Hypothalamus (tissue), 51 donors: ENCODE data around the gene ERICH6B.

Experiments
- DNase-seq, 51 donors: peaks; one replicate each; lab custom pipeline; 2025; lab: John Stamatoyannopoulos, UW

The ERICH6B gene

DNA sequence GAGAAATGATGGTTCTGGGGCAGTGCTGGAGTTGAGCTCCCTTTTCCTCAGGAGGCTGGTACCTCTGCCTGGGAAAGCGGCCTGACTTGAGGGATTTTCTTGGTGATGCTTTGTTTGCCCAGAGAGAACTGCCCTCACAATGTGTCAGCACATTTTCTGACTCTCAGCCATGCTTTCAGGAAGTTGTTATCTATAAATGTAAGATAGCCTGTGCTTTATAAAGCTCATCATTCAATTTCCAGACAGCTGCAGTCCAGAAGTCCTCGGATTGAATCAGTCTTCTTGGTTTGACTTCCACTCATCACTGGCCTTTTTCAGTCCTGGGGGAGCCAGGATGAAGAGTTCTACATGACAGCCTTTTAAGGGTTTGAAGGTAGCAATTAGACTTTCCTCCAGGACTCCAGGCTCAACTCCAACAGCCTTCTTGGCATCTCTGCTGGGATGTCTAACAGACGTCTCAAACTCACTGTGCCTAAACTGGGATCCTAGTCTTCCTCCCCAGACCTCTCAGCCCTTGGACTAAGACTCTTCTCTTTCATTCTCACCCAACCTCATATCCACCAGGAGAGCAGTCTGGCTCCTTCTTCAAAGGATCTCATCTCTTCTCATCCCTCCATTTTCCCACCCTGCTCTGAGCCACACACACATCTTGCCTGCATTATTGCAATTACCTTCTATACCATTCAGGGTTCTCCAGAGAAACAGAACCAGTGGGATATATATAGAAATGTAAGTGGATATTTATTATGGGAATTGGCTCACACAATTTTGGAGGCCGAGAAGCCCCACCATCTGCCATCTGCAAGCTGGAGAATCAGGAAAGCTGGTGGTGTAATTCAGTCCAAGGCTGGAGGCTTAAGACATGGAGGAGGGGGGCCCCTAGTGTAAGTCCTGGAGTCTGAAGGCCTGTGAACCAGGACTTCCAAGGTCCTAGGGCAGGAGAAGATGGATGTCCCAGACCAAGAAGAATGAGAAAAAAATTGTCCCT, 13.1 kb downstream of the ERICH6B start:
- no peak for DNase-seq

DNA sequence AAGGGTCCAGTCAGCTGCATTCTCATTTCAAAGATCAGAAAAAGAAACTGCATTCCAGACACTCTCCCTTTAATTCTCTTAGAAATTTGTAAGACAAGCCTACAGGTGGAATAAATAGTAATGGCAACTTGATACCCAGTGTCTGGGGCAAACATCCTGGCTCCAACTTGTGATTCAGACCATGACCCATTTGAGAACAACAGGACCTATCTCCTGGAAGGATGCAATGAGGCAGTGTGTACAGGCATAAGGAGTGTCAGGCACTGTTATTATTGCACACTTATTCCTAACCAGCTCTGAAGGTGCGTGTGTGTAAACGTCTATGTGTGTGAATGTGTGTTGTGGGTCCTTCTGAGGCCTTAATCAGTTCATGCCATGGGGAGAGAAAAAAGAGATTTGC, 13.9 kb downstream of the ERICH6B start:
- no peak for DNase-seq

DNA sequence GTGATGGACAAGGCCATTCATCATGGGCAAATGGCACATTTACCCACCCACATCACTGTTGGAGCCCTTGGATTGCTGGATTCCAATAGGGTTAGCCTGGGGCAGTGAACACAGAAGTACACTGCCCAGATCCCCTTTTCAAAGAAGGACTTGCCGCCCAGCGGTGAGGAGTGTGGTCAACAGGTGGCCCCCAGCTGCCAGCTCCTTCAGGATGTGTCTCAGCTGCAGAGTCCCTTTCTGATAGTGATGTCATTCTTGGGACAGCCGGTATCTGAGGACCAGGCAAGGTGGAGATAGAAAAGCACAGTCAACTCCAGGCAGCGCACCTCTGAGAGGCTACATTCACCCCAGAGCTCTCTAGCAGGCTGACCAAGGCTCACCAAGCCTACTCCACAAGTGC, 16.9 kb downstream of the ERICH6B start:
- DNase-seq = no peak

DNA sequence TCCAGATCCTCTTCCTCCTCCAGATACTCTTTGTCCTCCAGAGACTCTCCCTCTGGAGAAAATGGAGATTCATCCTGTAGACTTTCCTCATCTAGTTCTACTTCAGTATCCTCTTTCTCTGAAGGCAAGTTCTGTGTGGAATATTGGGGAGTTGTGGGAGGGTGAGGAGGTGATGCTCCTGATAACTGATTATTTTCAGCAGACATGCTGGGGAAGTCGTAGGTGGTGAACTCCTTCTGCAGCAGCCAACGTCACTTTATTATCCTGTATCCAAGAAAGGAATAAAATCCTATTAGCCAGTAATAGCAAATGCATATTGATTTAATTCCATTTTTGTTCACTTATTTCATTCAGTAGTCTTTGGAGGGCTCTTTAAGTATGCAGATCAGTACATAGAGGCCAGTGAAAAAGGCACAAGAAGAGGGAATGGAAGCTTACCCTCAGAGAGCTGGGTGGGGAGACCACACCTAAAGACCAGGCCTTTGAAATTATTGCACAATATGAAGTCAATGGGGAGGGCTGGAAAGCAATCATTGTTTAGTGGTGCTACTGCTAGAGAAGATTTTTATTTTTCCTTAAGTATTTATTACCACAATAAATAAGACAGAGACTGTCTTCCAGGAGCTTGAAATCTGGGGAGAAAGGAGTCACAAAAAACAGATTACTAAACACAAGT, 18.6 kb downstream of the ERICH6B start:
- no peak for DNase-seq

DNA sequence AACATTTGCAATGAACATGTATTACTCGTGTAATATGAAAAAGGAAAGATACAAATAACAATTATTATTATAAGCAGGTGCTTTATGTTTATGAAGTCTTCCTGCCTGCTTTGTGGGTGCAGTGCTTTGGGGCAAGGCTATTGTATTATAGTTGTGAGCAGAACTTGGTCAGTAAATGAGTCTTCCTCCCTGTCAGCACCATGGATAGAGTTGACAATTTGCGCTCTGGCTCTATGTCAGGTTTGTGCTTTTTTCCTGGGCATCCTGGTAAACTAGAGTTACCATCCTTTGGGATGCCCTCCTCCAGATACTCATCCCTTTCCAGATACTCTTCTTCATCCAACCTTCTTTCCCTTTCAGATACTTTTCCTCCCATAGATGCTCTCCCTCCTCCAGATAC, 19.6 kb downstream of the ERICH6B start:
- DNase-seq = no peak

DNA sequence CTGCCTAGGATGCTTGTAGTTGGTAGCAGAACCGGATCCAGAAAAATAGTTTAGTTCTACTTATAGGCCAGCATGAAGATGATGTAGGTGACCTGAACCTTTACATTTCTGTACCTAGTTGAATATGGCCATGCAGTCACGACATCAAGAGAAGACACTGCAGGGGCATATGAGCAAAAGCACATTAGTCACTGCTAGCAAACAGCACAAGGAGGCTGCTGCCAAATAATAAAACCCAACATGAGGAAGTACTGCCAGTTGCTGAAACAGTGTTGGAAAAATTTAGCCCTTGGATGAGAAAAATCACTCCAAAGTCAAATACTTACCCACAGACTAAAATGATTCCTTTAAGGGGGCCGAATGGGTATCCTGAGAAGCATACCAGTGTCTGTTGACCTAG, 20.8 kb downstream of the ERICH6B start:
- peak in 1 of 51 donors; percentile 1 for DNase-seq

DNA sequence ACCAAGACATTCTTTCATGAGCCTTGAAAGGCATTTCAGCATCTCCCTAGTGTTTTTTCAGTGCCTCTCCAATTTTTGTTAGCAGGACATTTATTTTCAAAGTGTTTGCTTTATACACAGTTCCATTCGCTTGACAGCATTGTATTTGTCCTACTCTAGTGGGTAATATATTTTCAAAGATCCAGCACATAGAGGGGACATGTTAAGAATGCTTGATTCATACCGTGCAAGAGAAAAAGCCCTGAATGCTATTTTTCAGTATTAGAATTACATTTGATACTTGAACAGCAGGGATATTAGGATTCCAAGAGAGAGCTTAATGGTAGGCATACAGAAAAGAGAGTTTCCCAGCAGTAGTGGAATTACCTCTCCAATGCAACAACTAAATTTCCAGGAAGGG, 21.3 kb downstream of the ERICH6B start:
- DNase-seq = no peak

DNA sequence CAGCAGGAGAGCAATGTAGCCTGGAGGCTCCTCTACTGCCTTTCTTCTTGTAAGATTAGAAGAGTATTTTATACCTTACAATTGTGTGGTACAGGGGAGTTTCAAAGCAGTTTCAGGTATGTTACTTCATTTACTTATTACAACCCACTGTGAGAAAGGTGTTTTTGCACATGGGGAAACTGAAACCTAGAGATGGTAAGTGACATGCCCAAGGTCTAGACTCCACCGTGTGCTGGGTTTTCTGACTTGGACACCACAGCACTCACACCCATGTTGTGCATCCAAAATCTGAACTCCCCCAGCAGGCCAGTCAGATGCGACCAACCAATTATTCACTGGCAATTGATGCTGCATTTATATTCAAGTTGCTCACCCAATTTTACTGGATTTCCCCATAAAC, 22.8 kb downstream of the ERICH6B start:
- DNase-seq = no peak

DNA sequence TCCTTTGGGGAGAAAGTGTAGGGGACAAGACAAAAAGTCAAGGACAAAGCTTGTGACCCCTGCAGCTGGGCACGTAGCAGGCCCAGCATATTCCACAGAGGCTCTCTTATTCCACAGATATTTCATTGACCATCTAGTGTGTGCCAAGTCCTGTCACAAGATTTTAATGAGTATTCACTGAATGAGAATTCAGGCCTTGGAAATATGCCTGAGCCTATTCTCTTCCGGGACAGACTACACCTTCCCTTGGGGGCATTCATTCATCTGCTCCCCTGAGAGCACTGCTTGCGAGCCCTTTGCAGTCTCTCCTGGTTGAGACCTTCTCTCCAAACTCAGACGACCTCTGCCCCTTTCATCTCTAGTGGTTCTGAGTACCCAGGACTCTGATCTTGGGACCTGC, 25.5 kb downstream of the ERICH6B start:
- DNase-seq = no peak

DNA sequence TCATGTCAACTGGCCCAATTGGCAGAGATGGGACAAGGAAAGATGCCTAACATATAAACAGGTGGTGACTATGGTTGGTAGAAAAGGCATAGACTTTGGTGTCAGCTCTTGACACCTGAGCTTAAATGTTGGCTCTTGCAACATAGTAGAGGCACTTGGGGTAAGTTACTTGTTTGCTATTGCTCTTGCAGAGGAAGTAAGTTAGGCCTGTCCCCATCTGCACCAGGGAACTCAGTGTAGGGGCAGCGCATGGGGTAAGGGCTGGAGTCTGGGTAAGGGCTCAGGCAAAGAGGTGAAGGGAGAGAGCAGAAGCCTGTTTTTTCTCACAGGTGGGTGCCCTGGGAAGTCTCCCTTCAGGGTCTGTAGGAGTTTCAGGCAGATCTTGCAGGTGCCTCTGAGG, 27.6 kb downstream of the ERICH6B start:
- DNase-seq = no peak

DNA sequence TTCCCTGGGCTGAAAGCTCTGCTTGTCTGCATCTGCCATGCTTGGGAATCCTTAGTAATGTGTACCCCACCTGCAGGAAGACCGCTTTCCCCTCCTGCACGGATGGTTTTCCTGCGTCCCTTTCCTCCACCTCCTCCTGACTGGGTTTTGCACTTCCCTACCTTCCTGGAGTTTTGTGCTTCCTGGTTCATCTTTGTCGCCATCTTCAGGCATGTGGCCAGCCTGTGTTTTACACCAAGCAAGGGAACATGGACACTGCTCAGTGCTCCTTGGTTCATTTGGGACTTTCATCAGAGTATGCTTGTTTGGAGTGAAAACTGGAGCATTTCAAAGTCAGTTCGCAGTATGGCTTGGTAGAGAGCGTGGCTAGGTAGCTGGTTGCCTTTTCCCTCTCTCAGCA, 30.7 kb downstream of the ERICH6B start:
- DNase-seq = no peak

DNA sequence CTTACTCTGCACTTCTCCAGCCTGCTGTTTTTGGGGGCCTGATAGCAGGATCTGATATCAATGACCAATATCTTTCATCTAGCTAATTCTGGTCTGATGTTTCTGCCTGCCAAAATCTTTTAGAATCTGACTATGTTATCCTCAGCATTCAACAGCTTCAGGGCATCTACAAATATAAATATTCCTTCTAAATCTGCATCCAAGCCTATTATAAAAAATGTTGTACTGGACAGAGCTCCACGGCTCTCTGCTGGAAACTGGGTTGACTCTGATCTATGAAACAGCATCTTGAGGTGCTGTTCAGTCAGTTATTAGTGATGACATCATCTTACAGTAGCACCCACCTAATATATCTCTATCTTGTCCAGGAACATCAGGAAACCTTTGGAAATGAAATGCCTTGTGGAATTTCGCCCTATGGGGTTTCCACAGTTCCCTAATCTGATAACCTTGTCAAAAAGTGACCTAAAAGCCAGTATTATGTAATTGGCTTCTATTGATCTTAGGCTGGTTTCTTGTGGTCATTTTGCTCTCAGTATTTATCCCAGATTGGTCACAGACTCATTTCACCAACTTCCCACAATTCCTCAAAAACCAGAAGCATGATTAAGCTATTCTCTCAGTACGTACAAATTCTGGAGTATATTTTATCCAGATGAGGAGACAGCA, 33.0 kb downstream of the ERICH6B start:
- no peak for DNase-seq

DNA sequence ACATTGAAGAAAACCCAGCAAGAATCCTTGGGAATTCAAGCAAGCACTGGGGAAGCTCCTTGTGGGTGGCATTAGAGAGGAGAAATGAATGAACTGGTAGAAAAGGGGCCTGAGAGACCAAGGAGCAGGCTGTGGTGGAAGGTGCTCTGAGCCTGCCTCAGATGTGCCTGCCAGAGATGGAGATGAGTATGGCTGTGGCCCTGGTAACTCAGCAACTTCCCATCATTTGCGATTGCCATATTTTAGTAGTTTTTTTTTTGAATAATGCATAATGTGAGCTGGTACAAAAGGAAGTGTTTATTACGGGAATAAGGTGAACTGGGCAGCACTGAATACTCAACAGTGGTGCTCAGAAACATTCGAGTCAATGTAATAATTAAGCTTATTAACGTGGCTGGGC, 39.1 kb downstream of the ERICH6B start:
- no peak for DNase-seq

DNA sequence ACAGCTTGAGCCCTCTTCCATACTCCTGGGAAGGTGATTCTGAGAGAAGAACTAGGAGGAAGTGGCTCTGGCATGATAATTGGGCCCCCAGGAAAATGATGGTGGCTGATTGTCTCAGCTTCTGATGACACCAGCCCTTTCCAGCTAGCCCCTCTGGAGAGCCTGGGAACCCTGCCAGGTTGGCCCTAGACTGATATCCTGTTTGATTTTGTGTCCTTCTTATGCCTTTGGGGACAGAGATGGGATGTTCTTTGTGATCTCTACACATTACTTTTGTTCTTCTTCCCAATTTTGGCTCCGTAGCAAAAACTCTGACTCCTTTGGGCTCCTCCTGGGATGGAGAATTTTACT, 39.7 kb downstream of the ERICH6B start:
- no peak for DNase-seq

DNA sequence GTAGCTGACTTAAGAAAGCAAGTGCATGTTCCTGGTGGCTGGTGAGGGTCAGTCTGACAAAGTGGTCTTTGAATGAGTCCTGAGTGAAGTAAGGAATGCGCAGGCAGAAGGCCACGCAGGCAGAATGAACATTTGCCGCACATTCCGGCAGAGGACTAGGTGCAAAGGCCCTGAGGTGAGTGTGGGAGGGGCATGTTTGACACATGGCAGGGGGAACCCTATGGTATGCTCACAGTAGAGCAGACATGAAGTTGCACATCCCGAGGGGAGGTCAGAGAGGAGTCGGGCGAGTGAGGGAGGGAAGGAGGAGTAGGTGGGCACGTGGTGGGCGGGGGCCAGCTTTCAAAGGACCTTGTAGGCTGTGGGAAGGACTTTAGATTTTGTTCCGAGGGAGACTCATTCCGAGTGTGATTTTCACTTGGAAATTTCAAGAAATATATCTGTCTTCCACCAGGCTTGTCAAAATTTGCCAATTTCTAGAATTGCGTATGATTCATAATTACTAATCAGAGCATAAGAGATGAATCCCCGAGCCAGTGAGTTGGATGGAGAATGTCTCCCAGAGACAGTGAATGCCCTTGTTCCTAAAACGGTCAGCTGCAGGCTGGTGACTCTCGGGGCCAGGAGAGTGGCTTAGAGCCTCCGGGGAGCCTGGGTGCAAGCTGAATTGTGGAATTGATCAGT, 40.3 kb downstream of the ERICH6B start:
- no peak for DNase-seq

DNA sequence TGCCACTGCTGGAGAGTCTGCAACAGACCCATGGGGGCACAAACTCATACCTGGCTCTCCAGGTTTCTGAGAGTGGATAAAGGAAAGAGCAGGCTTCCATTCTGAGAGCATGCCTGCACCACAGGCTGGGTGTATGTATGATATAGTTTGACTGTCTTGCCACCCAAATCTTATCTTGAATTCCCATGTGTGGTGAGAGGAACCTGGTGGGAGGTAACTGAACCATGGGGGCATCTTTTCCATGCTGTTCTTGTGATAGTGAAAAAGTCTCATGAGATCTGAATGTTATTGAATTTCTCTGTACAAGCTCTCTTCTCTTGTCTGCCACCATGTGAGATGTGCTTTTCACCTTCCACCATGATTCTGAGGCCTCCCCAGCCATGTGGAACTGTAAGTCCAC, 50.2 kb downstream of the ERICH6B start:
- no peak for DNase-seq

DNA sequence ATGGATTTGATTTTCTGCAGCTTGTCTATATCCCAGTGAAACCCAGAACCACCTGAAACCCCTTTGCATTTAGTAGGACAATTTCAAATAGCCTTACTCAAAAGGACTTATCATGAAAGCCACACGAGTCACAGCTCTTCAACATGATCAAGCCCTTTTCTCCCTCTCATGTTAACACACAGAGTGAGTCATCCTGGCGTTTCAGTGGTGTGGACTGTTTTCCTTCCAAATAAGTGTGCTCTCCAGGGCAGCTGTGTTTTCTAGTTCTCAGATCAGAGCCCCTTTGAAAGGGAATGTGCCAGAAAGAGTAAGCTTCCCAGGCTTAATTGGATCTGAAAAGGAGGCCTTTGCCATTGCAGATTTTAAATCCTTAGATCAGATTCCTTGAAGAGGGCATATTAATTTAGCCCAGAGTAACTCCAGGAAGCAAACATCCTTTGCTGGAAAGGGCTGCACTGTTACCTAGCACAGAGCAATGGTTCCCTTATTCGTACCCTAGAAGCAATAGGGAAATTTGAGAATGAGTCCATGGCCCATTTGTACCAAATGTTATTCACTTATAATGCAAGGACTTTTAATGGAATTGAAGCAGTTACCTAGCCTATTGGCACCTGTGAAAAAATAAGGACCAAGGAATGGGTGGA, 51.3 kb downstream of the ERICH6B start:
- DNase-seq = peak in 1 of 51 donors; percentile 2

DNA sequence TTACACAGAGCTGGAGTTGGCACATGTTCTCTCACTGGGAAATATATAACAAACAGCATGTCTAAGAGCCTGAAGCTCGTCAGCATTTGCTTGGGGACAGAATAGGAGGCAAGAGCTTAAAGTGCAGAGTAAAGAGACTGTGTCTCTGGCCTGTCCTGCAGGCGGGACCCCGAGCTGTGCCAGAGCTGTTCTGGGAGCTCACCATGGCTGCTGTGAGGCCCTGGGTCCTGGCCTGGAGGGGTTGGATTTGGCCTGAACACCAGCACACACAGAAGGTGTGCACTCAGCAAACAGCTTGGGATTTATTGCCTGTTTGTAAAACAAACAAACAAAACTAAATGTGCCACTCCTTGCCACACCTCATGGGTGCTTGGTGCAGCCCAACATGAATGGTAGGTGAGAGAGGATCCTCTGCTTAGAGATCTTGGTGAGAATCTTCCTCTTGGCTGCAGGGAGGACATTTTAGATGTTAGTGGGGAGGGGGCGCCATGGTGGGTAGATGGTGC, 60.9 kb downstream of the ERICH6B start:
- no peak for DNase-seq

DNA sequence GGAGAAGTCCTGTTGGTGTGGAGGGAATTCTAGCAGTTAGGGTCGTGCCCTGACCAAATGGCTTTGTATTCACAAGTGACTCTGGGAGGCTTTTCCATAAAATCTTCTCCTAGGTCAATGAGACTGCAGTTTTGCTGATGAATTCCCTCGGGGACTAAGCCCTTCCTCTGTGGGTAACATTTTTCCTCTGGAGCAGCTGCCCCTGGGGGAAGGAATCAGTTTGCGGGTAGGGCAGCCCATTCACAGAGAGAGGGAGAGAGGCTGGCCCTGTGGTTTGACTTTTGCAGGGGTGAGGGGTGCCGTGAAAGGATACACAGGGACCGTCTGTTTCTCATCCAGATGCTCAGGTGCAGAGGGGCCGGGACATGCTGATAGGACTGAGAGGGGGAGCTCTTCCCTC, 67.3 kb downstream of the ERICH6B start:
- DNase-seq = no peak

DNA sequence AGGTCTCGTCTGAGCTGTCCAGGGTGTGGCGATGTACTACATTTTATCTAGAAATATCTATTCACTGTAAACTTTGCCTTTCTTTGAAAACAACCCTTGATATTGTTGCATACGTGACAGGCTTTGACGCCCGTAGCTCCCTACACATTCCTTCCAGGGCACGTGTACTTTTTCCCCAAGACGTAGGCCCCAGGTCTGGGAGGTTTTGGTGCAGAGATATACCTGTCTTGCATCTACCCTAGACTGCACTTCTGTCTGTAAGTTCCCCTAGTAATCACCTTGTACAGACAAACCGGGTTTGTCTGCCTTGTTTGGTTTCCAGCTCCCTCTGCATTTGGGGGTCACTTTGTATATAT, 69.2 kb downstream of the ERICH6B start:
- no peak for DNase-seq
